IPS DF 4.7 (cell line): ENCODE data around the gene KCNA10.
"Not testable (repeated sequence)": the region's sequence is repeated elsewhere in the genome, so short reads cannot be mapped to it uniquely, and the experiment has no call there.

ENCODE experiments used
- DNase-seq: peaks from one replicate; pipeline ENCODE4 v3.0.0-alpha.2; 2013; ENCODE audit warnings: low spot score; ENCODE audit errors: extremely low read depth

Gene KCNA10

GRCh38 chr1:110535985-110536384, 17.0 kb upstream of the KCNA10 start:
- DNase-seq, result no peak

- DNase-seq, result no peak
Observed at GRCh38 chr1:110533230-110533629, 14.3 kb upstream of the KCNA10 start.

- no peak for DNase-seq
Observed at GRCh38 chr1:110529011-110529410, 10.0 kb upstream of the KCNA10 start.

GRCh38 chr1:110526201-110526780, 7.3 kb upstream of the KCNA10 start:
- DNase-seq, result no peak

GRCh38 chr1:110525249-110525595, 6.2 kb upstream of the KCNA10 start:
- no peak for DNase-seq

GRCh38 chr1:110524311-110525248, 5.6 kb upstream of the KCNA10 start:
- peak; percentile 66 for DNase-seq

GRCh38 chr1:110523011-110523410, 4.0 kb upstream of the KCNA10 start:
- DNase-seq, result no peak

GRCh38 chr1:110522560-110522959, 3.6 kb upstream of the KCNA10 start:
- DNase-seq, result no peak

GRCh38 chr1:110520827-110521226, 1.9 kb upstream of the KCNA10 start:
- DNase-seq, result no peak

- no peak for DNase-seq
Observed at GRCh38 chr1:110515891-110516290, 3.1 kb downstream of the KCNA10 start.

DNA sequence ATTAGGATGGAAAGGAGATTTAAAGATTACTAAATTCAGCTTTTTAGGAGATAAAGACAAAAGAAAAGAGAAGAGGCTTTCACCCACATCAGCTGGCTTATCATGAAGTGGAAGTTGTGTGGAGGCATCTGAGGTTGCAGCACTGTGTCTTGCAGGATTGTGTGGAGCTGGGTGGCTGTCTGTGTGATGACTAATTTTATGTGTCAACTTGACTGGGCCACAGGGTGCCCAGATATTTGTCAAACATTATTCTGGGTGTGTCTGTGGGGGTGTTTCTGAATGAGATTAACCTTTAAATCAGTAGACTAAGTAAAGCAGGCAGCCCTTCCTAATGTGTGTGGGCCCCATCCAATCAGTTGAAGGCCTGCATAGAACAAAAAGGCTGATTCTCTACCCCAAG, 3.9 kb downstream of the KCNA10 start:
- DNase-seq, result no peak

- DNase-seq, result no peak
Observed at GRCh38 chr1:110513511-110513910, 5.5 kb downstream of the KCNA10 start.

DNA sequence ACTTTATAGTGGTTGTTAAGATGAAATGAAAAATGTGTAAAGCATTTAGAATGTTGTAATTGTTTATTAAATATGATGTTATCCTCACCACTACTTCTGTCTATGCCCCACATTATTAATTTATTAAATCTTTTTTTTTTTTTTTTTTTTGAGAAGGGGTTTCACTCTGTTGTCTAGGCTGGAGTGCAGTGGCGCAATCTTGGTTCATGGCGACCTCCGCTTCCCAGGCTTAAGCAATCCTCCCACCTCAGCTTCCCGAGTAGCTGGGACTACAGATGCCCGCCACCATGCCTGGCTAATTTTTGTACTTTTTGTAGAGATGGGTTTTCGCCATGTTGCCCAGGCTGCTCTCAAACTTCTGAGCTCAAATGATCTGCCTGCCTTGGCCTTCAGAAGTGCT, 7.5 kb downstream of the KCNA10 start:
- DNase-seq, result no peak

DNA sequence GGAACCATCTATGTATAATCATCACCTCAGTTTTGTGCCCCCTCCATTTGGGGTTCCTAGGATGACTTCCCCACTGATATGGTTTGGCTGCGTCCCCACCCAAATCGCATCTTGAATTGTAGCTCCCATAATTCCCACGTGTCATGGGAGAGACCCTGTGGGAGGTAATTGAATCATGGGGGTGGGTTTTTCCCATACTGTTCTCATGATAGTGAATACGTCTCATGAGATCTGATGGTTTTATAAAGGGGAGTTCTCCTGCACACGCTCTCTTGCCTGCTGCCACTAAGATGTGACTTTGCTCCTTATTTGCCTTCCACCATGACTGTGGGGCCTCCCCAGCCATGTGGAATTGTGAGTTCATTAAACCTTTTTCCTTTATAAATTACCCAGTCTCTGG, 8.1 kb downstream of the KCNA10 start:
- DNase-seq, result not testable (repeated sequence)

DNA sequence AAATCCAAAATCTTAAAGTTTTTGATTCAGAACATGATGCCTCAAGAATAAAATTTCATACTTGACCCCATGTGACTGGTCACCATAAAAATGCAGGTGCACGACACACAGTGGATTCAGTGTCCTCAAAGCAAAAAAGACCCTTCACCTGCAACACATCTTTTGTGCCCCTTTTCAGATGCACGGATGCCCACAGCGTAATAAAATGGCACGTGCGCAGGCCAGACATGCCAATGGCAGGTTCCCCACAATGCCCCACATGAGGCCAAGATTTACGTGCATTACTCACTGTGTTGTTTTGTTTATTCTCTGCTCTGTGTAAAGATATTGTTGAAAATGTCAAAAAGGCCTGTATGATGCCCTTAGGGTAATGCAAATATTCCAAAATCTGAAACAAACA, 9.3 kb downstream of the KCNA10 start:
- no peak for DNase-seq

DNA sequence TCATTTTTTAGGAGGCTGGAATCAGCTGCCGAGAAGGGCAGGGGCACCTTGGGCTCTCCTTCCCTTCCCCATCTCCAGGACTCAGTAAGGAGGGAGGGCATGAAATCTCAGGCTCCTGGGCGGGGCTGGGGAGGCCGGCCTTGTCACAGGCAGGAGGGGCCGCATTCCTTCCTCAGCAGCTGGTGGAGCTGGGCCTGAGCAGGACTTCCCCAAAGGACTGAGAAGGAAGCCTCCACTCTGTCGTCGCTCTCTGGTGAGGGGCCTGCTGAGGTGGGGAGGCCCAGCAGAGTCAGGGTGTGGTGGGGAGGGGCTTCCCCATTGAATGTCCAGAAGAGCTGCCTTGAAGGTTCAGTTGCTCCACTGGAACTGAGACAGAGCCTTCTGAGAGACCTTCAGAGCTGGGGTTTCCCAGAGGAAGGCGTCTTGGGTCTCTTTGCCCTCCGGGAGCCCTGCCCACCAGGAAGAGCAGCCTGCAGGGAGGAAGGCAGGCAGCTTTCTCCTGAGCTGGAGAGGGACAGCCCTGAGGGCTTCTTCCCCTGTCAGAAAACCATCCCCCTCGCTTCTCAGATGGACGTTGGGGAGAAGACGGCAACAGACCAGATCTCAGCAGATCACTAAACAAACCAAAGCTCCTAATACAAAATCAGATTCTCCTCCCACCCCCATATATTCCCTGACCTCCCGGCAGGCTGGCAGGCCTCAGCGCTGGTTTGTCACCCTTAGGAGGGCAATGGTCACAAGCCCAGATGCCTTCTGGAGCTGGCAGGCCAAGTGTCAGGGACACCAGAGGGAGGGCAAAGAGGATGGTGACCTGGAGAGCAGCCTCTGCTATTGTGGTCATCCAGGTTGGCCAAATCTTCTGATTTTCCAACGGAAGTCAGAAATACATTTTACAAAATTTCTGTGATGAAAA, 10.7 kb downstream of the KCNA10 start:
- DNase-seq, result no peak

GRCh38 chr1:110506541-110506940, 12.4 kb downstream of the KCNA10 start:
- no peak for DNase-seq

- DNase-seq, result no peak
Observed at GRCh38 chr1:110505596-110505995, 13.4 kb downstream of the KCNA10 start.

DNA sequence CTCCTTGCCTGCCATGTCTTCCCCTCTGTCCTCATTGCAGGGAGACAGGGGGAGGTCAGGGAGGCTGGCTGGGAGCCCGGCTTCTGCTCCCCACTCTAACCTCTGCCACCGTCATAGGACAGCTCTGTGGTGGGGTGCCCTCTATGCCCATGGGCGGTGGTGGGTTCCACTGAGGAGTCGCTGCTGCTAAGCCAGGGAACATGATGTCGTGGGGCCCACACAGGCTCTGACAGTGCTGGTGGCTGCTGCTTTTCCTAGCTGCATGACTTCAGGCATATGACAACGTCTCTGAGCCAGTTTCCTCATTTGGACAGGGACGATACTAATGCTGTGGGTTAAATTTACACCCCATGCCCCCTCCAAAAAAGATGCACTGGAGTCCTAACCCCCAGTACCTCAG, 14.7 kb downstream of the KCNA10 start:
- DNase-seq, result no peak

GRCh38 chr1:110503471-110503870, 15.5 kb downstream of the KCNA10 start:
- no peak for DNase-seq

- DNase-seq, result no peak
Observed at GRCh38 chr1:110502402-110503151, 16.4 kb downstream of the KCNA10 start.
